Astrocyte (in vitro differentiated cells and primary cell): ENCODE measurements around the gene ALMS1. TPM values are rescaled to one million over a fixed set of nuclear protein-coding genes. Genes with fewer than 3 reads are reported as not detected.

Experiments used
- DNase-seq: peaks from one replicate; pipeline ENCODE4 v3.0.0-alpha.2; 2010; ENCODE audit warnings: low read depth
- FAIRE-seq: peaks from 2 replicates; lab custom pipeline; 2011; peaks lifted over from hg19 to GRCh38; lab: Jason Lieb, UNC
- H2AFZ ChIP-seq: 2 replicates; pipeline ENCODE4 v1.6.0; 2012; ENCODE audit warnings: low read depth, low read length, inconsistent platforms
- H3K27ac ChIP-seq: 2 replicates; pipeline ENCODE4 v1.5.1; 2011; ENCODE audit warnings: low read depth, low read length, inconsistent platforms
- H3K27me3 ChIP-seq: 2 replicates; pipeline ENCODE4 v1.6.0; 2011; ENCODE audit warnings: low read length, inconsistent platforms; ENCODE audit not compliant: insufficient read depth
- H3K36me3 ChIP-seq: 2 replicates; pipeline ENCODE4 v1.5.1; 2011; ENCODE audit warnings: low read length, inconsistent platforms; ENCODE audit not compliant: insufficient read depth
- H3K4me1 ChIP-seq: 2 replicates; pipeline ENCODE4 v1.5.1; 2011; ENCODE audit warnings: low read length, inconsistent platforms; ENCODE audit not compliant: insufficient read depth
- H3K4me2 ChIP-seq: 2 replicates; pipeline ENCODE4 v1.6.0; 2012; ENCODE audit warnings: low read length, inconsistent platforms
- H3K4me3 ChIP-seq: 2 replicates; pipeline ENCODE4 v1.5.1; 2011; ENCODE audit warnings: low read depth, mild to moderate bottlenecking, low read length, inconsistent platforms; ENCODE audit not compliant: insufficient read depth
- H3K79me2 ChIP-seq: 2 replicates; pipeline ENCODE4 v1.6.0; 2012; ENCODE audit warnings: mild to moderate bottlenecking, low read length, inconsistent platforms; ENCODE audit not compliant: insufficient read depth
- H3K9ac ChIP-seq: 2 replicates; pipeline ENCODE4 v1.6.0; 2012; ENCODE audit warnings: mild to moderate bottlenecking, low read length, inconsistent platforms
- H3K9me3 ChIP-seq: 2 replicates; pipeline ENCODE4 v1.5.1; 2012; ENCODE audit warnings: low read depth, mild to moderate bottlenecking, low read length, inconsistent platforms; ENCODE audit not compliant: insufficient read depth
- H4K20me1 ChIP-seq: 2 replicates; pipeline ENCODE4 v1.6.0; 2012; ENCODE audit warnings: low read length, inconsistent platforms; ENCODE audit not compliant: insufficient read depth
- H3K27ac Mint-ChIP-seq: one replicate; pipeline ENCODE4 v1.8.0; 2021; ENCODE audit warnings: mild to moderate bottlenecking, mixed read lengths; ENCODE audit not compliant: unreplicated experiment
- H3K27me3 Mint-ChIP-seq: one replicate; pipeline ENCODE4 v1.8.0; 2021; ENCODE audit warnings: low read depth, mixed read lengths; ENCODE audit not compliant: unreplicated experiment
- H3K36me3 Mint-ChIP-seq: one replicate; pipeline ENCODE4 v1.8.0; 2021; ENCODE audit warnings: low read depth, mixed read lengths; ENCODE audit not compliant: unreplicated experiment
- H3K4me1 Mint-ChIP-seq: one replicate; pipeline ENCODE4 v1.8.0; 2021; ENCODE audit warnings: low read depth, mixed read lengths; ENCODE audit not compliant: unreplicated experiment
- H3K4me3 Mint-ChIP-seq: one replicate; pipeline ENCODE4 v1.8.0; 2021; ENCODE audit warnings: mild to moderate bottlenecking, moderate library complexity, mixed read lengths; ENCODE audit not compliant: unreplicated experiment
- H3K9me3 Mint-ChIP-seq: one replicate; pipeline ENCODE4 v1.8.0; 2021; ENCODE audit warnings: mild to moderate bottlenecking, mixed read lengths; ENCODE audit not compliant: unreplicated experiment
- EZH2 ChIP-seq: IDR thresholded peaks from 2 replicates; pipeline ENCODE4 v1.6.1; 2012; ENCODE audit warnings: mild to moderate bottlenecking, low read length, inconsistent platforms; ENCODE audit not compliant: insufficient read depth
- total RNA-seq: library from RNA; stranded (reverse); gene quantifications from 2 replicates; pipeline ENCODE4 v1.2.1, GENCODE V29; 2021
- TF ChIP-seq, protein P1 (sequence below): IDR thresholded peaks from 2 replicates; pipeline ENCODE4 v1.5.1; 2011; ENCODE audit warnings: low read depth, mild to moderate bottlenecking, inconsistent platforms, low read length, moderate library complexity; ENCODE audit not compliant: insufficient read depth

ALMS1 gene
- total RNA-seq, 1 donor from 2014 or later, result 14.6 TPM

DNA sequence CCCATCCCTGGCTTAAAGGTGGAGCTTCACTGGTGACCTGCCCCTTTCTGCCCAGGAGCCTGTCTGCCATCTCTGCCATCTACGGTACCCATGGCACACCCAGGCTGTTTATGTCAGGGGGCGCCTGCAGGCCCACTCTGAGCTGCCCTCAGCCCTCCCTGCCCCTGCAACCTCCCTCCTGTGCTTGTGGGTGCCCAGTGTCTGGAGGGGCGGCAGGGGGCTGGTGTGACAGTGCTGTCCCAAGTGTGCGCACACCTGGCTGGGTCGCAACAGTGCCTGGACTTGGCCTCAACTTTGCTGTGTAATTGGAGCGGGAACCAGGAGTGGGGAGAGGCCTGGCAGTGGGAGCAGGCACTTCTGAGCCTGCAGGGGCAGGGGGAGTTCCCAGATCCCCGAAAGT, 102.4 kb downstream of the ALMS1 start:
- H3K27me3 Mint-ChIP-seq, result no peaks in the 10 kb centered on the region

GRCh38 chr2:73489053-73489452, 103.4 kb downstream of the ALMS1 start:
- FAIRE-seq (no peak), DNase-seq (no peak)
- Mint-ChIP-seq H3K36me3 (peaks cover 35% of the 10 kb centered on the region), H3K27ac (no peak overlapping the region), H3K9me3 (peaks cover 16% of the 10 kb centered on the region), H3K4me1 (peaks cover 12% of the 10 kb centered on the region), H3K27me3 (no peaks in the 10 kb centered on the region), H3K4me3 (no peak overlapping the region)
- Histone ChIP-seq H2AFZ (no peak overlapping the region), H3K4me3 (no peak overlapping the region), H3K4me1 (peaks cover 4% of the 10 kb centered on the region), H4K20me1 (no peaks in the 10 kb centered on the region), H3K9ac (no peak overlapping the region), H3K9me3 (no peaks in the 10 kb centered on the region), H3K27me3 (no peaks in the 10 kb centered on the region), H3K4me2 (no peak overlapping the region), H3K79me2 (no peaks in the 10 kb centered on the region), H3K27ac (no peak overlapping the region), H3K36me3 (peaks cover 8% of the 10 kb centered on the region)
- TF ChIP-seq, protein P1, sequence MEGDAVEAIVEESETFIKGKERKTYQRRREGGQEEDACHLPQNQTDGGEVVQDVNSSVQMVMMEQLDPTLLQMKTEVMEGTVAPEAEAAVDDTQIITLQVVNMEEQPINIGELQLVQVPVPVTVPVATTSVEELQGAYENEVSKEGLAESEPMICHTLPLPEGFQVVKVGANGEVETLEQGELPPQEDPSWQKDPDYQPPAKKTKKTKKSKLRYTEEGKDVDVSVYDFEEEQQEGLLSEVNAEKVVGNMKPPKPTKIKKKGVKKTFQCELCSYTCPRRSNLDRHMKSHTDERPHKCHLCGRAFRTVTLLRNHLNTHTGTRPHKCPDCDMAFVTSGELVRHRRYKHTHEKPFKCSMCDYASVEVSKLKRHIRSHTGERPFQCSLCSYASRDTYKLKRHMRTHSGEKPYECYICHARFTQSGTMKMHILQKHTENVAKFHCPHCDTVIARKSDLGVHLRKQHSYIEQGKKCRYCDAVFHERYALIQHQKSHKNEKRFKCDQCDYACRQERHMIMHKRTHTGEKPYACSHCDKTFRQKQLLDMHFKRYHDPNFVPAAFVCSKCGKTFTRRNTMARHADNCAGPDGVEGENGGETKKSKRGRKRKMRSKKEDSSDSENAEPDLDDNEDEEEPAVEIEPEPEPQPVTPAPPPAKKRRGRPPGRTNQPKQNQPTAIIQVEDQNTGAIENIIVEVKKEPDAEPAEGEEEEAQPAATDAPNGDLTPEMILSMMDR, result no peak
- no peak for TF ChIP-seq EZH2

More for the DNA sequence above, 102.4 kb downstream of the ALMS1 start:
- Histone ChIP-seq H3K79me2 (no peaks in the 10 kb centered on the region), H4K20me1 (no peaks in the 10 kb centered on the region), H3K36me3 (peaks cover 8% of the 10 kb centered on the region), H3K4me1 (no peaks in the 10 kb centered on the region), H3K4me2 (no peak overlapping the region), H3K4me3 (no peak overlapping the region), H3K9ac (no peak overlapping the region), H3K9me3 (no peaks in the 10 kb centered on the region), H3K27me3 (no peaks in the 10 kb centered on the region), H2AFZ (no peak overlapping the region), H3K27ac (no peak overlapping the region)
- no peak overlapping the region for H3K27ac Mint-ChIP-seq
- no peak for FAIRE-seq
- TF ChIP-seq, protein P1, result no peak
- no peak for TF ChIP-seq EZH2
- peaks cover 32% of the 10 kb centered on the region for H3K36me3 Mint-ChIP-seq
- DNase-seq, result no peak
- peaks cover 8% of the 10 kb centered on the region for H3K4me1 Mint-ChIP-seq
- H3K9me3 Mint-ChIP-seq, result peaks cover 15% of the 10 kb centered on the region
- H3K4me3 Mint-ChIP-seq, result no peak overlapping the region

- Mint-ChIP-seq H3K27me3 (no peaks in the 10 kb centered on the region), H3K4me3 (no peak overlapping the region), H3K9me3 (peaks cover 18% of the 10 kb centered on the region), H3K36me3 (peaks cover 27% of the 10 kb centered on the region), H3K27ac (peak overlapping the region; percentile 90), H3K4me1 (peaks cover 20% of the 10 kb centered on the region)
- FAIRE-seq, result no peak
- no peak overlapping the region for H3K4me3 ChIP-seq
- peaks cover 8% of the 10 kb centered on the region for H3K36me3 ChIP-seq
- no peak overlapping the region for H3K9ac ChIP-seq
- DNase-seq, result peak; percentile 72
- H2AFZ ChIP-seq, result no peak overlapping the region
- H3K9me3 ChIP-seq, result no peaks in the 10 kb centered on the region
- H4K20me1 ChIP-seq, result no peaks in the 10 kb centered on the region
- H3K4me2 ChIP-seq, result peak overlapping the region; percentile 59
- H3K27ac ChIP-seq, result peak overlapping the region; percentile 43
- TF ChIP-seq, protein P1, result no peak
- TF ChIP-seq EZH2, result no peak
- peaks cover 2% of the 10 kb centered on the region for H3K79me2 ChIP-seq
- H3K4me1 ChIP-seq, result peaks cover 8% of the 10 kb centered on the region
- H3K27me3 ChIP-seq, result no peaks in the 10 kb centered on the region
Measured at GRCh38 chr2:73494031-73494430, 108.4 kb downstream of the ALMS1 start.
